ENCODE results near the gene ATXN1. TPM values are rescaled to one million over a fixed set of nuclear protein-coding genes. Genes with fewer than 3 reads are reported as not detected.

ATXN1 gene
- total RNA-seq, 1 experiment from 2014 or later = 8.1 TPM

DNA sequence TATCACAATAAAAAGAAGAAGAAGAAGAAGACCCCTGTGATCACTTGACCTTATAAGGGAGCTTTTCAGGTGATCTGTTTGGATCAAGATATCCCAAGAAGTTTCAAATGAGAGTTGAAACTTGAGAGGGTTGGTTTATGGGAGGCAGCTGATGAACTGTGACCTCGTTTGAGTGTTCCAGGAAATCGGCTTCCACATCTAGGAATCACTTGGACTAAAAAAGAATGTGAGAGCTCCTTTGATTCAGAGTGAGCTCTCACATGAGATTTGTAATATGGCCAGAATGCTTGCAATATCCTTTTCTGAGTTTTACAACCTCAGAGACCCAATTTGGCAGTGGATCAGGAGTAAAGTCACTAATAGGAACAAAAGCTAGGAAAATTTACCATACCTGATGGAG is 228.1 kb downstream of the ATXN1 start (continued):
- TF ChIP-seq, protein P1, sequence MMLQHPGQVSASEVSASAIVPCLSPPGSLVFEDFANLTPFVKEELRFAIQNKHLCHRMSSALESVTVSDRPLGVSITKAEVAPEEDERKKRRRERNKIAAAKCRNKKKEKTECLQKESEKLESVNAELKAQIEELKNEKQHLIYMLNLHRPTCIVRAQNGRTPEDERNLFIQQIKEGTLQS (CRISPR knock-in tag; conservative IDR thresholded peaks at IDR 0.05) = no peak
- TF ChIP-seq SMAD4 (CRISPR knock-in tag; IDR thresholded peaks at IDR 0.05) = no peak
- no peak for TF ChIP-seq ZMAT4 (CRISPR knock-in tag; IDR thresholded peaks at IDR 0.05)

- no peaks in the 10 kb centered on the region for H3K27me3 Mint-ChIP-seq (ENCODE audit: low read depth)
- ChIA-PET POLR2A (no interaction called here), CTCF (no interaction called here)
- TF ChIP-seq NFYB (CRISPR knock-in tag; conservative IDR thresholded peaks at IDR 0.05; ENCODE audit: low read depth) (no peak), SP1 (CRISPR knock-in tag; conservative IDR thresholded peaks at IDR 0.05) (no peak), ZNF219 (CRISPR knock-in tag; IDR thresholded peaks at IDR 0.05; ENCODE audit: borderline replicate concordance) (no peak), NFE2L1 (CRISPR knock-in tag; IDR thresholded peaks at IDR 0.05) (no peak), NR2C2 (CRISPR knock-in tag; IDR thresholded peaks at IDR 0.05) (no peak), RORB (CRISPR knock-in tag; IDR thresholded peaks at IDR 0.05) (no peak), ZNF671 (CRISPR knock-in tag; IDR thresholded peaks at IDR 0.05) (no peak), NR1H2 (CRISPR knock-in tag; IDR thresholded peaks at IDR 0.05) (no peak), HMGXB4 (CRISPR knock-in tag; IDR thresholded peaks at IDR 0.05) (no peak), TEAD1 (CRISPR knock-in tag; IDR thresholded peaks at IDR 0.05) (no peak), NR3C1 (CRISPR knock-in tag; conservative IDR thresholded peaks at IDR 0.05; ENCODE audit: low read depth) (no peak), KAT7 (CRISPR knock-in tag; IDR thresholded peaks at IDR 0.05; ENCODE audit: borderline replicate concordance) (no peak), MYBL2 (CRISPR knock-in tag; IDR thresholded peaks at IDR 0.05) (no peak), ERG (CRISPR knock-in tag; IDR thresholded peaks at IDR 0.05) (no peak), ZNF396 (CRISPR knock-in tag; IDR thresholded peaks at IDR 0.05; ENCODE audit: borderline replicate concordance) (no peak), ESRRA (CRISPR knock-in tag; IDR thresholded peaks at IDR 0.05; ENCODE audit: borderline replicate concordance) (no peak)
- DNase-seq (ENCODE audit: low spot score) (no peak), ATAC-seq (no peak)
- H3K4me3 Mint-ChIP-seq = no peak overlapping the region
- H3K27ac Mint-ChIP-seq = no peak overlapping the region
- H3K9me3 Mint-ChIP-seq = peaks cover 4% of the 10 kb centered on the region
- peaks cover 12% of the 10 kb centered on the region for H3K4me1 Mint-ChIP-seq
- no peaks in the 10 kb centered on the region for H3K36me3 Mint-ChIP-seq
Measured at GRCh38 chr6:16527691-16528090, 233.6 kb downstream of the ATXN1 start.

- ChIA-PET POLR2A (no interaction called here), CTCF (interaction anchor here (1.2 kb wide), 1 partner anchor 192 kb away, joined by 4 read pairs; no protein-coding TSS in a partner anchor)
- Mint-ChIP-seq H3K9me3 (peaks cover 4% of the 10 kb centered on the region), H3K27ac (no peak overlapping the region), H3K4me3 (no peak overlapping the region), H3K36me3 (no peaks in the 10 kb centered on the region), H3K4me1 (peaks cover 9% of the 10 kb centered on the region), H3K27me3 (ENCODE audit: low read depth) (no peaks in the 10 kb centered on the region)
- no peak for ATAC-seq
- DNase-seq (ENCODE audit: low spot score) = no peak
- no peak for TF ChIP-seq EMX1 (CRISPR knock-in tag; IDR thresholded peaks at IDR 0.05)
- TF ChIP-seq, protein P2, sequence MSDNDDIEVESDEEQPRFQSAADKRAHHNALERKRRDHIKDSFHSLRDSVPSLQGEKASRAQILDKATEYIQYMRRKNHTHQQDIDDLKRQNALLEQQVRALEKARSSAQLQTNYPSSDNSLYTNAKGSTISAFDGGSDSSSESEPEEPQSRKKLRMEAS (CRISPR knock-in tag; IDR thresholded peaks at IDR 0.05) = no peak
- TF ChIP-seq E2F1 (CRISPR knock-in tag; IDR thresholded peaks at IDR 0.05) = no peak
- no peak for TF ChIP-seq NFE2L1 (CRISPR knock-in tag; IDR thresholded peaks at IDR 0.05)
- TF ChIP-seq ZNF423 (CRISPR knock-in tag; IDR thresholded peaks at IDR 0.05) = no peak
- TF ChIP-seq ZNF121 (CRISPR knock-in tag; IDR thresholded peaks at IDR 0.05) = no peak
- TF ChIP-seq, protein P3, sequence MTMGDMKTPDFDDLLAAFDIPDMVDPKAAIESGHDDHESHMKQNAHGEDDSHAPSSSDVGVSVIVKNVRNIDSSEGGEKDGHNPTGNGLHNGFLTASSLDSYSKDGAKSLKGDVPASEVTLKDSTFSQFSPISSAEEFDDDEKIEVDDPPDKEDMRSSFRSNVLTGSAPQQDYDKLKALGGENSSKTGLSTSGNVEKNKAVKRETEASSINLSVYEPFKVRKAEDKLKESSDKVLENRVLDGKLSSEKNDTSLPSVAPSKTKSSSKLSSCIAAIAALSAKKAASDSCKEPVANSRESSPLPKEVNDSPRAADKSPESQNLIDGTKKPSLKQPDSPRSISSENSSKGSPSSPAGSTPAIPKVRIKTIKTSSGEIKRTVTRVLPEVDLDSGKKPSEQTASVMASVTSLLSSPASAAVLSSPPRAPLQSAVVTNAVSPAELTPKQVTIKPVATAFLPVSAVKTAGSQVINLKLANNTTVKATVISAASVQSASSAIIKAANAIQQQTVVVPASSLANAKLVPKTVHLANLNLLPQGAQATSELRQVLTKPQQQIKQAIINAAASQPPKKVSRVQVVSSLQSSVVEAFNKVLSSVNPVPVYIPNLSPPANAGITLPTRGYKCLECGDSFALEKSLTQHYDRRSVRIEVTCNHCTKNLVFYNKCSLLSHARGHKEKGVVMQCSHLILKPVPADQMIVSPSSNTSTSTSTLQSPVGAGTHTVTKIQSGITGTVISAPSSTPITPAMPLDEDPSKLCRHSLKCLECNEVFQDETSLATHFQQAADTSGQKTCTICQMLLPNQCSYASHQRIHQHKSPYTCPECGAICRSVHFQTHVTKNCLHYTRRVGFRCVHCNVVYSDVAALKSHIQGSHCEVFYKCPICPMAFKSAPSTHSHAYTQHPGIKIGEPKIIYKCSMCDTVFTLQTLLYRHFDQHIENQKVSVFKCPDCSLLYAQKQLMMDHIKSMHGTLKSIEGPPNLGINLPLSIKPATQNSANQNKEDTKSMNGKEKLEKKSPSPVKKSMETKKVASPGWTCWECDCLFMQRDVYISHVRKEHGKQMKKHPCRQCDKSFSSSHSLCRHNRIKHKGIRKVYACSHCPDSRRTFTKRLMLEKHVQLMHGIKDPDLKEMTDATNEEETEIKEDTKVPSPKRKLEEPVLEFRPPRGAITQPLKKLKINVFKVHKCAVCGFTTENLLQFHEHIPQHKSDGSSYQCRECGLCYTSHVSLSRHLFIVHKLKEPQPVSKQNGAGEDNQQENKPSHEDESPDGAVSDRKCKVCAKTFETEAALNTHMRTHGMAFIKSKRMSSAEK (CRISPR knock-in tag; IDR thresholded peaks at IDR 0.05; ENCODE audit: borderline replicate concordance) = no peak
- TF ChIP-seq, protein P1 (CRISPR knock-in tag; conservative IDR thresholded peaks at IDR 0.05) = no peak
Measured at GRCh38 chr6:16524380-16524707, 236.9 kb downstream of the ATXN1 start.

Data from WTC11 (cell line).